HG03558 (cell line): ENCODE results near the gene HLX.

Source experiments
- ATAC-seq: cut with Tn5 transposase; IDR thresholded peaks from one replicate; pipeline ENCODE4 v1.9.1; 2021; ENCODE audit warnings: moderate number of reproducible peaks; ENCODE audit not compliant: unreplicated experiment; ENCODE audit errors: extremely low read depth

HLX gene

DNA sequence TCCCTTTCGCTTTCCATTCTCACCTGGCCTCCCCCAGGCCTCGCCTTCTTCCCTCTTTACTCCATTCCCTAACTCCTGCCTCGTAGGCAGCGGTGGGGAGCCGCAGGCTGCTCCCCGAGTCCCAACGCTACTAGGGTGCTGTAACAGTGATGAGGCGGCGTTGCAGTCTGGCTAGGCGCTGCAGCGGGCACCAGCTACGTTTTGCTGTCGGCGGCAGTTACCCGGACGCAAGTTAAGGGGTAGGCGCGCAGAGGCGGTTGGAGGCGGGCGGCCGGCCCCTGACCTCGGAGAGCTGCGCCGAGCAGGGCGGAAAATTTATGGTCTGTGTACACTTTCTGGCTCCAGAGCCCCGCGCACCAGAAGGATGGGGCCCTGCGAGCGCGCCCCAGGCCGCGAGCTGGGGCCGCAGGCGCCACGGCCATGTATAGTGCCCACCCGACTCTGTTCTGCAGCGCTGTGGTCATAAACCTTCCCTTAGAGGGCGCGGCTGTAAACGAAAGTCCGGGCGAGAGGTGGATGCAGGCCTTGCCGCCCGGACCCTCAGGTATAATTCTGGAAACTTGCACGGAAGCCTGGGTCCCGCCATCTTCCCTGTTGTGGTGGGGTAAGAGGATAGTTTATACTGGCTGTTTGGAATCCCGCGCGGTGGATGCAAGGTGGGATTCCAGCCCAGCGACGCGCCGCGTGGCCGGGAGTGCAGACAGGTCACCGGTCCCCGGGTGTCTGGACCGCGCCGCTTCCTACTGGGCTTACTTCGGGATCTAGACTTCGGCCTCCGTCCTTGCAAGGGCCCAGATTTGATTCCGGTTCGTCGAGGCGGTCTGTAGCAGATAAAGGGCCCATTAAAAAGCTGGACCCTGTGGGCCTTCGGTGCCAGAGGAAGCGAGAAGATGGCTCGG is 15.0 kb downstream of the HLX start:
- ATAC-seq = no peak

DNA sequence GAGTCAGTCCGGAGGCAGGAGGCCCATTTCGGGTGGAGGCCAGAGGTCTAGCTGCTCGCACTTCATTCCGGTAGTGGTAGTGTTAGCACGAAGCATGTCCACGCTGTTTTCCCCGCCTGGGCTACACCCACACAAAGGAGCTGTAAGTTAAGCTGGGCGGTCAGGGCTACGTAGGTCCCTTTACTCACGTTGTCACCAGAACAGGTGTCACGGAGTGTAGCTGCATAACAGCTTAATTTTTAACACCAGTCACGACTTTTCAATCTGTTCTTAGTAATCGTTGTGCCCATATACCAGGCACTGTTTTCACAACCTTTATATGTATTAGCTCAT is 15.6 kb downstream of the HLX start:
- no peak for ATAC-seq

DNA sequence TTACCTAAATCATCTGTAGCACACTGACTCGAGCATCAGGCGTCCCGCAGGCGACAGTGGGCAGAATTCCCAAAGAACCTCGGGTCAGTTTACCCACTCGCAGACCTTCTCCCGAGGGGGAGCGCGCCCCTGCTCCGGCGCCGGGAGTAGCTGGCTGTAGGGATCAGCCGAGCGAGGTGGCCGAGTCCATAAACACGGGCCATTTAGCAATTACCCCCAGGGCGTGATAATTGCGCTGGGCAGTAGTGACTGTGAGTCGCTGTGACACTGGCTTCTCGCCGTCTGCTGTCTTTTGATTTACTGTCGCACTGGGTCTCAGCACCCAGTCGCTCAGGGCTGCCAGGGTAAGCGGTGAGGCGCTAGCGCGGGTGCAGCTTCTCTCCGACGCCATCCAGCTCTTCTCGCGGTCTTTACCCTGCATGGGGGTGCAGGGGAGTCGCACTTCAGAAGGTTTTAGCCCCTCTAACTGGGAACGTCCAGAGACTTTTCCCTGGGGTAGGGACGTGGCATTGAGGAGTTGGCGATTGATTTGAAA is 16.2 kb downstream of the HLX start:
- ATAC-seq = no peak

DNA sequence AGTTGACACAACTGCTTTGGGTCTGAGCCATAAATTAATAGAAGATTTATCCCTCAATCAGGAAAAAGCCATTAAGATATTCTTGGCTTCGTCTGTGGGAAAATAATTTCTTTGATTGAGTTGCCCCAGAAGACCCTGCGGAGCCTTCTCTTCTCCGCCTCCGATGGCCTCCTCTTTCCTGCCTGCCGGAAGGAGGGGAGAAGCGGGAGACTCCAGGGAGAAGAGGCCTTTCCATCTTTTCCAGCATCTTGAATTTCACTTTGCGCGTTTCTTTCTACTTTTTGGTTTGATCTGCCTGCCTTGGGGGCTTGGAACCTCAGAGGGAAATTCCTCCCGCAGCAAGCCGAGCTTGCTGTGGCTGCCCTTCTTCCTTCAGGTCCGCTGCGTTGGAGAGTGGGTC is 16.8 kb downstream of the HLX start:
- ATAC-seq = no peak

DNA sequence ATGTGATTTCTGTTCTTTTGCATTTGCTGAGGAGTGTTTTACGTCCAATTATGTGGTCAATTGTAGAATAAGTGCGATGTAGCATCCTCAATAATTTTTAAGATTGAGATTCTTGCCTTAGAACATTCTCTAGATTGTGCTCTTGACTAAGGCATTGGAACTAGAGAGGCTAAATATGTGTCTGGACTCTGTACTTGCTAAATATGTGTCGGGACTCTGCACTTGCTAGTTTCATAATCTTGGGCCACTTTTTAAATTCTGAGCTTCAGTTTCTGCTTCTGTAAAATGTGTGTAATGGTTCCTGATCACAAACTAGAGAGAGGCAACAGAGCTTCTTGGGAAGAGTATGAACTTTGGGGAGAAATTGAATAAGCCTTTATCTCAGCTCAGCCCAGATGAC is 21.6 kb downstream of the HLX start:
- no peak for ATAC-seq

DNA sequence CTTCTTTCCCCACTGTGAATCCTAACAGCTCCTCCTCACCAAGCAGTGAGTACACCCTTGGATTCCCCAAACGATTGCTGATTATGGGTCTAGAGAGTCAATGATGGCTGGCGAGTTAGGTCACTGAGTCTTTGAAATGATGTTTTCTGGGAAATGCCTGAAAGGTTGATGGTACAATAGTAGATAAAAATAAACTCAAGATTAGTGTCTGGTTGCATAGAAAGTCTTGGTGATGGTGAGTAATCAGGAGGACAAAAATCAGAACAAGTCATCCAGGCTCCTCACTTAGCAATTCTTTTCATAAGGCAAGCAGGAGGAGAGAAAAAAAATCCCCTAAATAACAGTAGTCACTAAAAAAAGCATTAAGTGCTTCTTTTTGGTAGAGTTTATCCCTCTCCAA is 22.6 kb downstream of the HLX start:
- ATAC-seq = no peak

DNA sequence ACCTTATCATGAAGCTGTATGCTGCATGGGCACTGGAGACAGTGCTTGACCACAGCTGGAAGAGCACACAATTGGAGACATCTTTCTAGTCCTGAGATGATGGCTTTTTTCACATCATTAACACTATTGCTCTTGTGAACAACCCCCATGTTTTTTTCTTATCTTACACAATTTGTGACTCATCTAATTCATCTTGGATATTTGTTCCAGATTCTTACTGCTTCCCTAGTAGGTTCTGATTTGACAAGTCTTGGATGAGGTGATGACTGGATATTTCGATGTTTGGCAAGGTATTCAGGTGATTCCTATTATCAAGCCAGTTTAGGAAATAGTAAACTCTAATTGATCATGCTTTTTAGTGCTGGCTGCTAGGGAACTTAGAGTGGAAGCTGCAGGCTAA is 23.7 kb downstream of the HLX start:
- ATAC-seq = no peak

DNA sequence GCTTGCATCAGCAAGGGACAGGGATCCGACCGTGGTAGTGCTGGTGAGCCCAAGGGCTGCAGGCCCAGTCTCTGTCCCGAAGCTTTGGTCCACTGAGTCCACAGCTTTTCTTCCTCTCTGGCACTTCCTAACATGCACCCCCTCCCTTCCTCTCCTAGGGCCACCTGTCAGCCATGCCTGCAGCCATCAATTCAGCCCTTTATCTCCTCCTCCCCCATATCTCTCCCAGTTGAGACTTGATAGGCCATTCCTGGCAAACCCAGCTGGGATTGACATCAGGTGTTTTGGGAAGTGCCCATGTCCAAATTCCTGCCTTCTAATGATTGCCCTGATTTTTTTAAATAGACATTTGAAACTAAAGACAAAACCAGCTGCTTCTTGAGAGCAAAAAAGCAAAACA is 25.6 kb downstream of the HLX start:
- no peak for ATAC-seq

DNA sequence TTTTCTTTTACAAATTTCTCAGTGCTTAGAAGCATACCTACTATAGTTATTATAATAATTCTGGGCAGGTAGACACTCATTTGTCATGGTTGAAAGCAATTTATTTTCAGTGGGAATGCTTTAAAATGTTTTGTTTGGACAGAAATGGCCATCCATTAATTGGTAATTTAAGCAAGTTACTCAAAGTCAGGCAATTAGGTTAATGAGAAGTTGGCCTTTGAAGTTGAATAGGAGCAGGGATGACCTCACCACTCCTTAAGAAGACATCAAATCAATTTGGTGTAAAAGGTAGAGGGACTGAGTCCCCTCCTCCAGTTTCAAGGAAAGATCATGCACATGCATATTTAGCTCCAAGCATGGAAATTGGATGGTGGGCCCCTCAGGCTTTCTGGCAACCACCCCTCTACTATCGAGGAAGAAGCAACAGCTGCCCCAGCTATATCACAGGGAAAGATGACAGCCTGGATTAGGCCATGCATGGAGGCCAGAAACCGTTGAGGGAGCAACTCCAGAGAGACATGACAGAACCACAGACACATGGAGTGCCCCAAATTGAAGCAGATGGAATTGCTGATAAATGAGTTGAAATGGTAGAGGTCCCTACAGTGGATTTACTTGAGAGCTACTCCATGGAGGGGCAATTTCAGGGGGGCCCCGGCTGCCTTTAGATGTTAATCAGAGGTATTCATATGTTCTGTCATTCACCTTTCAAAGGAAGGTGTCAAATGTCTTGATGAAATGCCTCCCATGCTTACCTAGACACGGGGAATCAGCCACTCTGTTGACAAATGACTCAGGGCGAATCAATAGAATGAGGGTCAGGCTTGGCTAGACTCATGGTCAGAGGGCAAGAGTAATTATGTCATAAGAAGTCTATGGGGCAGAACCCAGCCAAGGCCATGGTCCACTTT is 26.7 kb downstream of the HLX start:
- ATAC-seq = no peak

DNA sequence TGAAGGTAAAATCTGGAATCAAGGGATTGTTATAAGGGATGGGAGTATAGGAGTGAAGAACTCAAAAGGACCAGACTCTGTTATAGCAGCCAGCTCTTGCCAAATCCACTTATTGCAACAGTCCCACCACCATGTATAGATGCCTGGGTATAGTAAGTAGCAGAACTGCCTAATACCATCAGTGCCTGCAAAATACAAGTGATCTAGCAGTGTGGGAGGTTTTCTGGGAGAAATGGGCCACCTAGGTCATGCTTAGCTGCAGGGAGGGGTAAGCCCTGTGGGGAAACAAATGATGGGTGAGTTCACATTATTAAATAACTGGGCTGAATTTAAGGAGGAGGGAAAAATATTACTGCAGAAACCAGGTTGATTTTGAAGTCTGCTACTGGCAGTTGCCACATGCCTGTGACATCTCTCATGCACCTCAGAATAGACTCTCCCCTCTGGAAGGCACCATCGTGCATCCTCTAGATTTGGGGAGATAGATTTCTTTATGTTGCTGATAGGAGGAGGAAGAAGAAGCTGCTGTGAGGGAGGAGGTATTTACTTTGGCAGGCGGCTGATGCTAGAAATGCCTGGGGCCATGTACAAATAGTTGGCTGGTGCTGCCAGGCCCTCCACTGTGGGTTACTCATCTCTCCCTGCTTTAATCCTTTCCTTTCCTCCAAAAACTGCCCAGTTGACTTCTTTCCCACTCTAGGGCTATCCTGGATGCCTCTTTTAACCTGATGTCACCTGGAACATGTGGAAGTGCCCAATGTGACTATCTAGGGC is 27.5 kb downstream of the HLX start:
- no peak for ATAC-seq

DNA sequence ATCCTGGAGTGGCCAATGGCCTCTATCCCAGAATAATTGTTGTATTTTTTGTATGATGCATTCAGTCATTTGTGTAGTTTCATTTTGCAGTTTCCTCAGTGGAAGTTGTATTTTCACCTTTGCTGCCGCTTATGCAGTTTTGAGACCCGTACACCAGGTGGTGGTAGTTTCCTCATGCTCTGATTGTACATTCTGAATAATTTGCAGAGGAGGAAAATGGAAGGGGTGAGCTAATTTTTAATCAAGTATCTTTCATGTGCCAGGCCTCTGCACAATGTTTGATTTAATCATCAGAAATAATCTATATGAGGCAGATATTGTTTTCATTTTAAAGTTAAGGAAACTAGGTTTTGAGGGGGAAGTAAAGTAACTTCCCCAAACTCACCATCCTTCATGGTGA is 29.5 kb downstream of the HLX start:
- no peak for ATAC-seq

DNA sequence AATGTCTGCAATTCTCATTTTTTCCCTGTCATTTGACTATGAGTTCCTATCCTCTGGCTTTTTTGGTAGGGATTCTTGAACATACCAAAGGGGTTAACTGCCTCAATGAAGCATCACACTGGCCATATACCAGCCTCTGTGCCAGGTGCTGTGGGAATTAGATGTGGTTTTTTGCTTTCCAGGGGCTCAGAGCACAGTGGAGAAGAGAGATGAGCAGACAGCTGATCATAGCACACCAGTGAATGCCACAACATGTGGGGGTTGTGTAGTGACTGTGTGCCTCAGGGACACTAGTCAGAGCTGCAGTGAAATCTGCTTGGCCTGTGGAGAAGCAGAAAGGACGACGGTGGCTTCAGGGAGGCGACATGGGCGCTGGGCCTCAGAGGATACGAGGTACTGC is 30.8 kb downstream of the HLX start:
- no peak for ATAC-seq

DNA sequence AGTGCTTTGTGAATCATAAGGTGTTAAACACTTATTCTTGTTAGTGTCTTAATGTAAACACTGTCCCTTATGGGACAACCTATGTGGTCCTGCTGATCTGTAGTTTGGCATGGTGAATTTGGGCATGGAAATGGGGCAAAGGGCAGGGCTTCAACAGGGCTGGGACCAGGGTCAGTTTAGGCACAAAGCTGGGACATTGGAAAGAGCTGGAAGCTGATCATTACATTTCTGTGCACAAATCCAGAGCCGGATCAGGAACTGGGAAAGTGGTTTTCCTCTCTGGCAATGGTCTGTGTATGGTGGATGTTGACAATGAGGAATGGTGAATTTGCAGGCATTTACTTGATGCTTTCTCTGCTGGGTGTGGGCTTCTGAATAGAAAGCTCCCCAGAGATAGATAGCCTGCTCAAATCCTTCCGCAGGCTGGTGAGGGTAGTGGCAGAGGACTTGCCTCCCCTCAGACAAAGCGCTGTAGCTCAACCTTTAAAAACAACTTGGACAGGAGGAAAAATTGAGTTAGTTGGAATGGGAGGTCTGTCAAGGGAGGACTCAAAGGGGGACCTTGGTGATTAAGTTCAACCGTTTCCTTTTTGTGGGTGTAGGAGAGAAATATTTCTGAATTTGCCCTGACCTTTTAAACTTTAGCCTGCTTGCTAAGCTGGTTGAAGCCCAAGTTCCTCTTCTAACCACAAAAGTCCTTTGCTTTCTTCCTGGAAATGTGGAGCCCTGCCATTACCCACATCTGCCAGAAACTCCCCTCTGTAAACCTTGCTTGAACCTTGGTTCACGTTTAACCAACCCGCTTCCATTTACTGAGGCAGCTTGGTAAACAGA is 35.3 kb downstream of the HLX start:
- no peak for ATAC-seq

DNA sequence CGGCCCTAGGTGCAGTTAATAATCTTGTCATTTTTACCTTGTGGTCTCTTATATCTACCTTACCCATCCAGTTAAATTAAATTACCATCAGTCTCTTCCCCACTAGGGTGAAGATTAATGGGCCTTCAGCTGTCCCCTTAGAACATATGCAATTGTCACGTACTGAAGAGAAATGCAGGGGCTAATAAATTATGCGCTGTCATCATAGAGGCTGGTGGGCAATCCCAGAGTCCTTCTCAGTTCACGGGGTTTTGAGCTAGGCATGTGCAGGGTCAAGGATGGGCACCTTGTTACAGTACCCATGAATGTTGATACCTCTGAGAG is 35.8 kb downstream of the HLX start:
- no peak for ATAC-seq

DNA sequence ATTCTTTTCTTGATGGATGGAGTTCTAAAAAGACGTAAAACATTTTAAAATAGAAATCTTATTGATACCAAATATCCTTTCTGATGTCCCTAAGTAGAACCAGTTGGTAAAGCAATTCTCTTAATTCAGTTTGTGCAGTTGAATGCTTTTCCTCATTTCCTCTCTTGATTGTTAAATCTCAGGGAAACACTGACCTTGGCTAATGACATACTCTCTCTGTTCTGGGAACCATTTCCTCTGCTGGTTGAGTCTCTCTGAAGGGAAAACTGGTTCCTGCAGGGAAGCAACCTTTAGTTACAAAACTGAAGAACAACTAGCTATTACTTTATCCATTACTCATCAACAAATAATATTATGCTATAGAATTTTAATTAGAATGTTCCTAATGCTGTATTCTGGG is 36.7 kb downstream of the HLX start:
- no peak for ATAC-seq

DNA sequence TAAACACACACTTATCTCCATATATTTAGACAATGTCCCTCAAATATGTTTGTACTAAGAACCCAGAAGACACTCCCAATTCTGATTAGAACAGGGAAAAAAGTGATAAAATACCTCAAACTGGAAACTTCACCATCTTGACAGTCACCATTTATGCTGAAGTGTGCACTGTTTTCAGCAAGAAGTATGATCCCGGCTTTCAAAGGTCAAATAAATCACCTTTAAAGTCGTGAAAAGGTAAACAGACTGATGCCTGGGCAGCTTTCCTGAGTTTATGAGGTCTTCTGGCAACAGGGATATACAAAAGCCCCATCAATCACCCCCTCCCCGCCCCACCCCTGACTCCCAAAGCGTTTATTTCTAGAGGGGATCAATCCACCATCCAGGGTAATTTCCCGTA is 37.9 kb downstream of the HLX start:
- no peak for ATAC-seq

DNA sequence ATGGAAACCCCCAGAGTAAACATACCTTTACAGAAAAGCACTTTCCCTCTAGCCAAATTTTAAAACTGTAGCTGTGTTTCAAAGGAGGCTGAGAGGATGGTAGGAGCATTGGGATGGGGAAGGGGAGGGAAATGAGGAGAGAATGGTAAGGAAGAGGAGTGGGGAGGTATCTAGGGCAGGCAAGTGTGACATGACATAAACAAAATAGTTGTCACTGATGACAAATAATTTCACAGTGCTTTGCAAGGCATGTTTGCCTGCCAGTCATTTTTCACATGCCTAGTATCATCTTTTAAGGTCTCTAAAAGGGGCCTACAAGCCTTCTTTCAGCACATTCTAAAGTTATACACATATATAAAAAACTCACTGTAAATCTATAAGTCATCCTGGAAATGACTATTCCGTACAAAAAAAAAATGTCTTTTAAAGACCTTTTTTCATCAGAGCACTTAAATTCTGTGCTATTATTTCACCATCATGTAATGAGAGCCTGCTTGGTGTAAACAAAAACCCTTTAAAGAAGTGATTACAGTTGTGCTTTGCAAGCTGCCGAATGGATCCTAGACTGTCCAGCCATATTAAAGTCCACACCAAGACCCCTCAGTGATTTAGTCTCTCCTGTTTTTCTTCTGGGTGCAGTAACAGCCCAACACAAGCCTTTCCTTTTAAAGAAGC is 38.4 kb downstream of the HLX start:
- ATAC-seq = no peak

DNA sequence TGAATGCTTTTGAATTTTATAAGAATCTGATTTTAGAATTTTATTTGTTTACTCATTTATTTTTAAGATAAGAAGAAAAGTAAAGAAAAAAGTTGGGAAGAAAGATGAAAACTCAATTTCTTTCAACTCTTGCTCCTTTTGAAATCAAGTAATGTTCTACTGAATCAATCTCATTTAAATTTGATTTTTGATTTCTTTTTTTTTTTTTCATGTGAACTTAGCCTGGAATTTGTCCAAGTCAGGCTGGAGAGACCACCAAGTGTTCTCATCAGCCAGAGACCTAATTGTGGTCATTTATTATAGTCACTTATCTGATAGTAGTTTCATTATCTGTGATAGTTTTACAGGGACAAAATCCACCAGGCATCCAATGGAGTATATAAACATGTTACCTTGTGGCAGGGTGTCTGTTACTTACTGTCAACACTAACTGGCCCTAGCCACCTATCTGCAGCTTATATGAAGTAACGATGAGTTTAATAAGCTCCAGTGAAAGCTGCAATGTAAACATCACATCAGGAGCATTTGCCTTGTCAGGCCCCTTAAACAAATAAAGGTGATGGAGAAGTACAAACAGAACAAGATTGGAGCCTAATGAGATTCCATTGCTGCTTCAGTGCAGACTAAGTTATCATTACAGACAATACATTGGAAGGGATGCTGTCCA is 39.2 kb downstream of the HLX start:
- ATAC-seq = no peak

DNA sequence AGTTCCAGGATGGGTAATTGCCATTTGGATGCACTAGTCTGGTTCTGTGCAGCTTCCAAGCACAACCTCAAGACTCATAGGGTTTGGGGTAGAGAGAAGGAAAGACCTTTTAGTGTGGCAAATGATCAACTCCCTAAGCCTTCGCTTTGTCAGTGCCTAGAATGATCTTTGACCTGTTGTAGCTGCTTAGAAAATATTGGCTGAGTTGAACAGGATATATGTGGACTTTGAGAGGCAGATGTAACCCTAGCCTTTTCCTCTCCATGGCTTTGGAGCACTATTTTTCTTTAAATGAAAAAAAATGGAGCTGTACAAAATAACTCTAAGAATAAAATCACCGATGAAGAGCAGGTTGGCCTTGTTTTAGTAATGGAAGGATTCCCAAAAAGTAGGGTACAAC is 41.7 kb downstream of the HLX start:
- no peak for ATAC-seq
